H1 (cell line): ENCODE data around the gene HIVEP2.

ENCODE experiments used
- CTCF ChIP-seq, 3 experiments: IDR thresholded peaks; 1 replicate in 2 of 3; 2 replicates in 1 of 3; pipeline versions ENCODE4 v1.5.1 to v1.6.1; 2011; ENCODE audit warnings: low read length in 3 of 3, mild to moderate bottlenecking in 3 of 3, inconsistent platforms in 2 of 3, low read depth in 1 of 3, moderate library complexity in 1 of 3; ENCODE audit not compliant: insufficient read depth in 1 of 3; ENCODE audit errors: control extremely low read depth in 1 of 3
- EZH2 ChIP-seq: fragments of 200-600 bp; sonication (generic); IDR thresholded peaks from 2 replicates; pipeline ENCODE4 v1.7.1; 2012; ENCODE audit warnings: low read depth, mild to moderate bottlenecking, moderate library complexity, low read length, inconsistent platforms; ENCODE audit not compliant: severe bottlenecking
- KDM1A ChIP-seq: fragments of 200-600, 300-600 bp; sonication (generic); IDR thresholded peaks from 2 replicates; pipeline ENCODE4 v1.7.1; 2016; ENCODE audit warnings: mild to moderate bottlenecking, low read length, borderline replicate concordance
- POLR2A ChIP-seq, 2 experiments: IDR thresholded peaks; 1 replicate in 1 of 2; 2 replicates in 1 of 2; pipeline ENCODE4 v1.6.1; 2011; ENCODE audit warnings: low read depth in 2 of 2, low read length in 2 of 2, mild to moderate bottlenecking in 2 of 2; ENCODE audit errors: control extremely low read depth in 1 of 2
- POLR2AphosphoS5 ChIP-seq: IDR thresholded peaks from 2 replicates; pipeline ENCODE4 v1.6.1; 2011; ENCODE audit warnings: low read depth, low read length
- SP4 ChIP-seq: IDR thresholded peaks from 2 replicates; pipeline ENCODE4 v1.6.1; 2012; ENCODE audit warnings: low read length, inconsistent platforms

GRCh38 chr6:142912125-142912524 lies 32.9 kb downstream of the HIVEP2 start:
- TF ChIP-seq CTCF (IDR thresholded peaks at IDR 0.05; ENCODE audit: control extremely low read depth in 1 of 3, insufficient read depth in 1 of 3, low read depth in 1 of 3, low read length in 3 of 3) (no peak), POLR2AphosphoS5 (no peak), SP4 (no peak), POLR2A (IDR thresholded peaks at IDR 0.05; ENCODE audit: control extremely low read depth in 1 of 2, low read depth in 2 of 2, low read length in 2 of 2) (no peak), KDM1A (no peak), EZH2 (no peak)
